Measurements from ENCODE around the gene SDK1. TPM values are rescaled to one million over a fixed set of nuclear protein-coding genes. Genes with fewer than 3 reads are reported as not detected.

The SDK1 gene
- total and polyA plus RNA-seq, 10 of the 15 experiments (the other 5 are each of a cell fraction or from before 2014, with no cell fraction given) = 0.14 to 0.33 TPM; not detected in 8

DNA sequence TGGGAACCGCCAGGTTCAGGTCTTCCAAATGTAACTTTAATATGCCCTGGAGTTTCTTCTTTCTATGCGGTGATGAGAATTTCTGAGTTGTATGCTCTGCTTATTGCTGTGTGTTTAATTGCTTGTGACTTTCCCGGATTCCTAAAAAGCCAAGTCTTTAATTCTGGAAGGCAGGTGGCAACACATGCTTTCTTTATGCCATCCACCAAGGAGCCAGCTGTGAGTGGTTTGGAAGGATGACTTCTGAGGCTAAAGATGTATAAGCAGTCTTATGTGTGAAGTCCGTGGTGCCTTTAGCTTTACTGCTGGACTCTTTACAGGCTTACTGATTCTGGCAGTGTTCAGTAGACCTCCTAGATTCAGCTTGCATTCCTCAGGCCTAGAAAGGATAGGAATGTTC, 3.1 kb downstream of the SDK1 start:
- no peaks in the 10 kb centered on the region for H3K4me1 ChIP-seq (ENCODE audit: control insufficient read depth, insufficient read depth, low read length)
- ATAC-seq = no peak
- intact Hi-C loops (cut with micrococcal nuclease; ENCODE audit: unreplicated experiment) (no loop called here), in situ Hi-C loops (cut with MboI) (no loop called here)
- H3K79me2 ChIP-seq (ENCODE audit: control insufficient read depth, insufficient read depth, low read length) = no peaks in the 10 kb centered on the region
- BruUV-seq (replicated peaks) = no TSS peak
- SMC1A ChIA-PET (ENCODE audit: uncharacterized antibody, unreplicated experiment) = no interaction called here
- peaks cover 6 to 8% of the 10 kb centered on the region in 2 experiments; a peak in 3 of 4 replicates for H3K27me3 ChIP-seq (replicated peaks in 1 of 2; ENCODE audit: control insufficient read depth in 2 of 2, insufficient read depth in 2 of 2, low read length in 1 of 2)
- CTCF ChIA-PET = no interaction called here
- TF ChIP-seq GATAD2B (conservative IDR thresholded peaks at IDR 0.05; ENCODE audit: low read depth) (no peak), ZNF217 (IDR thresholded peaks at IDR 0.05) (no peak), TCF7 (IDR thresholded peaks at IDR 0.05; ENCODE audit: borderline replicate concordance) (no peak), HDGF (IDR thresholded peaks at IDR 0.05) (no peak), IKZF2 (IDR thresholded peaks at IDR 0.05) (no peak), CBFB (IDR thresholded peaks at IDR 0.05; ENCODE audit: low read depth) (no peak), SPI1 (IDR thresholded peaks at IDR 0.05; ENCODE audit: borderline replicate concordance, insufficient read depth, low read depth, low read length) (no peak), CREM (IDR thresholded peaks at IDR 0.05; ENCODE audit: low read depth) (no peak)
- TF ChIP-seq, protein P1, sequence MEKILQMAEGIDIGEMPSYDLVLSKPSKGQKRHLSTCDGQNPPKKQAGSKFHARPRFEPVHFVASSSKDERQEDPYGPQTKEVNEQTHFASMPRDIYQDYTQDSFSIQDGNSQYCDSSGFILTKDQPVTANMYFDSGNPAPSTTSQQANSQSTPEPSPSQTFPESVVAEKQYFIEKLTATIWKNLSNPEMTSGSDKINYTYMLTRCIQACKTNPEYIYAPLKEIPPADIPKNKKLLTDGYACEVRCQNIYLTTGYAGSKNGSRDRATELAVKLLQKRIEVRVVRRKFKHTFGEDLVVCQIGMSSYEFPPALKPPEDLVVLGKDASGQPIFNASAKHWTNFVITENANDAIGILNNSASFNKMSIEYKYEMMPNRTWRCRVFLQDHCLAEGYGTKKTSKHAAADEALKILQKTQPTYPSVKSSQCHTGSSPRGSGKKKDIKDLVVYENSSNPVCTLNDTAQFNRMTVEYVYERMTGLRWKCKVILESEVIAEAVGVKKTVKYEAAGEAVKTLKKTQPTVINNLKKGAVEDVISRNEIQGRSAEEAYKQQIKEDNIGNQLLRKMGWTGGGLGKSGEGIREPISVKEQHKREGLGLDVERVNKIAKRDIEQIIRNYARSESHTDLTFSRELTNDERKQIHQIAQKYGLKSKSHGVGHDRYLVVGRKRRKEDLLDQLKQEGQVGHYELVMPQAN (conservative IDR thresholded peaks at IDR 0.05) = no peak
- TF ChIP-seq, protein P2, sequence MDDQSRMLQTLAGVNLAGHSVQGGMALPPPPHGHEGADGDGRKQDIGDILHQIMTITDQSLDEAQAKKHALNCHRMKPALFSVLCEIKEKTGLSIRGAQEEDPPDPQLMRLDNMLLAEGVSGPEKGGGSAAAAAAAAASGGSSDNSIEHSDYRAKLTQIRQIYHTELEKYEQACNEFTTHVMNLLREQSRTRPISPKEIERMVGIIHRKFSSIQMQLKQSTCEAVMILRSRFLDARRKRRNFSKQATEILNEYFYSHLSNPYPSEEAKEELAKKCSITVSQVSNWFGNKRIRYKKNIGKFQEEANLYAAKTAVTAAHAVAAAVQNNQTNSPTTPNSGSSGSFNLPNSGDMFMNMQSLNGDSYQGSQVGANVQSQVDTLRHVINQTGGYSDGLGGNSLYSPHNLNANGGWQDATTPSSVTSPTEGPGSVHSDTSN (IDR thresholded peaks at IDR 0.05; ENCODE audit: insufficient replicate concordance, low read depth, low read length) = no peak
- RAD21 ChIA-PET (ENCODE audit: unreplicated experiment) = no interaction called here
- H3K4me3 ChIP-seq = no peak overlapping the region
- no peaks in the 10 kb centered on the region; the same call in 1 of the 2 replicates for H4K20me1 ChIP-seq (ENCODE audit: control insufficient read depth, insufficient read depth)
- H3K4me2 ChIP-seq (ENCODE audit: control insufficient read depth, insufficient read depth) = no peak overlapping the region
- no peak overlapping the region for H3K9ac ChIP-seq (ENCODE audit: control insufficient read depth, insufficient read depth, low read length)
- WGBS (ENCODE audit: insufficient coverage, insufficient replicate concordance, low lambda C conversion rate, missing lambda C conversion rate) = 18% methylated on average over 4 of the region's 4 CpGs
- no peak for DNase-seq (ENCODE audit: low read depth, low spot score)
- no peaks in the 10 kb centered on the region for H3K36me3 ChIP-seq (ENCODE audit: control insufficient read depth in 2 of 2, insufficient read depth in 2 of 2, low read length in 1 of 2)
- POLR2A ChIA-PET = no interaction called here
- no peaks in the 10 kb centered on the region for H3K9me3 ChIP-seq (replicated peaks; ENCODE audit: control insufficient read depth, insufficient read depth, low read length)
- H3K27ac ChIP-seq (ENCODE audit: control insufficient read depth, insufficient read depth) = no peak overlapping the region
- no peak for FAIRE-seq
- H2AFZ ChIP-seq (ENCODE audit: control insufficient read depth, low read depth, low read length) = no peak overlapping the region

All from GM12878 (cell line).